Measurements from ENCODE around the gene METTL15.

DNA sequence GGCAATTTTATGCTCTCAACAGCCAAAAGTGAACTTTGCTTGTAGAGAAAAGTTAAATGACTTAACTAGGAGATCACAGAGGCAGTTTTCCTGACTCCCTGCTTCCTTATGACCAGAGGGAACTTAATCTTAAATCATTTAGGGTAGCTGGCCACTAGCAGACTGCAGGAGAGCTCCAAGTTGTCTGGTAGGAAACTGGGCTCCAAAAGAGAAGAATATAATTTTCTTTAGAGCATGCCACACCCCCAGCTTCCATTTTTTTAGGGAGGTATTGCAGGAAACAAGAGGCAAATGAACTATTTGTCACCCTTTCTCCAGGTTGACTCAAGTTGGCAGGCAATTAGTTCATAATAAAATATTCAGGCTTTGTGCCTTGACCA, 2.6 kb downstream of the METTL15 start:
- TF ChIP-seq, protein P1, sequence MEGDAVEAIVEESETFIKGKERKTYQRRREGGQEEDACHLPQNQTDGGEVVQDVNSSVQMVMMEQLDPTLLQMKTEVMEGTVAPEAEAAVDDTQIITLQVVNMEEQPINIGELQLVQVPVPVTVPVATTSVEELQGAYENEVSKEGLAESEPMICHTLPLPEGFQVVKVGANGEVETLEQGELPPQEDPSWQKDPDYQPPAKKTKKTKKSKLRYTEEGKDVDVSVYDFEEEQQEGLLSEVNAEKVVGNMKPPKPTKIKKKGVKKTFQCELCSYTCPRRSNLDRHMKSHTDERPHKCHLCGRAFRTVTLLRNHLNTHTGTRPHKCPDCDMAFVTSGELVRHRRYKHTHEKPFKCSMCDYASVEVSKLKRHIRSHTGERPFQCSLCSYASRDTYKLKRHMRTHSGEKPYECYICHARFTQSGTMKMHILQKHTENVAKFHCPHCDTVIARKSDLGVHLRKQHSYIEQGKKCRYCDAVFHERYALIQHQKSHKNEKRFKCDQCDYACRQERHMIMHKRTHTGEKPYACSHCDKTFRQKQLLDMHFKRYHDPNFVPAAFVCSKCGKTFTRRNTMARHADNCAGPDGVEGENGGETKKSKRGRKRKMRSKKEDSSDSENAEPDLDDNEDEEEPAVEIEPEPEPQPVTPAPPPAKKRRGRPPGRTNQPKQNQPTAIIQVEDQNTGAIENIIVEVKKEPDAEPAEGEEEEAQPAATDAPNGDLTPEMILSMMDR (conservative IDR thresholded peaks at IDR 0.05; ENCODE audit: low read depth, low read length), result no peak
- TF ChIP-seq EZH2 (IDR thresholded peaks at IDR 0.05; ENCODE audit: borderline replicate concordance, low read depth, low read length, poor library complexity, severe bottlenecking), result no peak
